Stimulated activated CD8-positive, alpha-beta memory T cell treated with anti-CD3 and anti-CD28 coated beads, Interleukin-12 subunit alpha, Interleukin-12 subunit beta, amount 100 ng/mL, for 24 hours (primary cell): ENCODE results near the gene GUCA1C.

Experiments
- DNase-seq: peaks from one replicate; pipeline ENCODE4 v3.0.0-alpha.2; 2020; ENCODE audit errors: extremely low read depth

GUCA1C gene

DNA sequence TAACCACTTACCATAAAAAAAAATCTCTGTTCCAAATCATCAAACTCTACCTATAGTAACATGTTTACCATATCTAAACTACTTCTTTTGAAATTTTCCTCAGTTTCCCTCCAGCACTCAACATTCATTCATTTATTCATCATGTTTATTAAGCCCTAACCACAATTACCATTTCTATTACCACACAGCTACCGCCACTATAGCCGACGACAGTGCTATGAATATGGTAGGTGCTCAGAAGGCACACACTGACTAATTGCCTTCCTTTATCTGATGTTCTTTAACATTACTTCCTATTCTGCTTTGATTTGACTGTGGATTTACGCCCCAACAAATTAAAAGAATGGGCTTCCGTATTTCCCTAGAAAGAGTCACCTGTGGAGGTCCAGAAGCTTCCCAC, 43.9 kb downstream of the GUCA1C start:
- DNase-seq, result no peak

DNA sequence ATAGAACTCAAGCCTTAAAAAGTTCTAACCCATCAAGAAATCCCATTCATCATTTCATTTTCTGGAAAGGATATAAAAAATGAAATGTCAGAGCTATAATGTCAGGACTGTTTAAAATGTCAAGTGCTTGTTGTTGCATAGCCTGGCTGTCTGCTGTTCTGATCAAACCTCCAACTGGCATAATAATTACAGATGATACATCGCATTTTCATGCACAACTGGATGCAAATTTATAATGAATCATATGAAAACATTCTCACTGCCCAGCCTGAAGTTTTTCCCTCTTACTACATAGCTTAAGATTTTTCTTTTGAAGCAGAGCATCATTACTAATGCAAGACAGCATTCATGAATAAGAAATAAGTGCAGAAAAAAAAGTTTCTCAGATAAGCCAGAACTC, 46.5 kb downstream of the GUCA1C start:
- no peak for DNase-seq

DNA sequence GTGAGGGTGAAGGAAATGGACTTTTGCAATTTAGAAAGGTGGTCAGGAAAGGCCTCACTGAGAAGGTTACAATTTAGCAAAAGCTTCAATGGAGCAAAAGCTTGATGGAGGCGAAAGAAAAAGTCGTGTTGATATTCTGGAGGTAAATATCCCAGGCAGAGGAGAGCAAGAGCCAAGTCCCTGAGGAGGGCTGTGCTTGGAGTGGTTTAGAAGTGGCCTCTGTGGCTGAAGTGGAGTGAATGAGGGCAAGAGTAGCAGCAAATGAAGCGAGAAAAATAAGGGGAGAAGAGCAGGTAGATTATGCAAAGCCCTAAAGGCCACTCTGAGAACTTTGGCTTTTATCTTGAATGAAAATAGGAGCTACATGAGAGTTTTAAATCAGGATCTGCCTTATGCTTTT, 54.1 kb downstream of the GUCA1C start:
- DNase-seq, result no peak

DNA sequence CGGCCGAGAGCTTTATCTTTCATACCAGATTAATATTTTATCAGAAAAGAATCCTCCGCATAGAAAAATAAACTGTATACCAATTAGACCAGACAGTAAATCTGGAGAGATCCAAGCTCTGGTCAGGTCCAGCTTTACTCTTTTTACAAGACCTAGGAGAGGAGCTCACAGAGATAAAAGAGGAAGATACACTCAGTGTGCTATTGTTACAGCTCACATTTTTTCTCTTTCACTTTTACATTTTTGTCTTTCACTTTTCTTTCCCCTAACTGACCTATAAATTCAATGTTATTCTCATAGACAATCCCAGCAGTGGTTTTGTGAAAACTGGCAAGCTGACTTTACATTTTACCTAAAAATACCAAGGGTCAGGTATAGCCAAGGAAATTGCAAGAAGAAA, 55.8 kb downstream of the GUCA1C start:
- no peak for DNase-seq

DNA sequence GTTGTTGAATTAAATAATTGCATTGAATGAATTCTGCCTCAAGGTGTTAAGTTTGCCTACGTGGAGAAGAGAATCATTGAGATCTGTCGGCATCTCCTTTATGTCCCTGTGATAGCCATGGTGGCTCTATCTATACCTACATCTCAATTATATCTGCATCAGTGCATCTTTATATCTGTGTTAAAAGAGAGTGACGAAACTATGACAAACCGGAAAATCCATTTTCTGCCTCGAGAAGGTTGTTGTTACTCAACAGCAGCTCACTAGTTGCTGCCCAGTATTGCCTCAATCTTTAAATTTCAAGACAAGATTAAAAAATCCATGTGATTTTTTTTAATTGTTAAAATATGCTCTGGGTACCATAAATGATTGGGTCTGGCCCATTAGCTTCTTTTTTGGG, 58.7 kb downstream of the GUCA1C start:
- no peak for DNase-seq

DNA sequence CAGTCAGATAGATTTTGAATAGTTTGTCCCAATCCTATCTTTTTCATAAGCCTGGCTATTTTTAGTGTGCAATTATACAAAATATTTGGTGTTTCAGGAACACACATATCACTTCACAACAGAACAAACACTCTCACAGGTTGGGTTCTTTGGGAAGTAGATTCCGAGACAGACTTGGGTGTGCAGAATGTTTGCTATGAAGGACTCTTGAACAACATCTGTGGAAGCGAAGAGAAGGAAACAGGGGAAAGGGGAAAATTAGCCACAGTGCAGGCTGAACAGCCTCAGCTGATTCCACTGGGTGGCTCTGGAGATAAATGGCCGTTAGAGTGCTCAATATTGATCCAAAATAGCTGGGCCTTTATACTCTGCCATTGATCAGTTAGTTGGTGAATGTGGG, 61.8 kb downstream of the GUCA1C start:
- DNase-seq, result no peak

DNA sequence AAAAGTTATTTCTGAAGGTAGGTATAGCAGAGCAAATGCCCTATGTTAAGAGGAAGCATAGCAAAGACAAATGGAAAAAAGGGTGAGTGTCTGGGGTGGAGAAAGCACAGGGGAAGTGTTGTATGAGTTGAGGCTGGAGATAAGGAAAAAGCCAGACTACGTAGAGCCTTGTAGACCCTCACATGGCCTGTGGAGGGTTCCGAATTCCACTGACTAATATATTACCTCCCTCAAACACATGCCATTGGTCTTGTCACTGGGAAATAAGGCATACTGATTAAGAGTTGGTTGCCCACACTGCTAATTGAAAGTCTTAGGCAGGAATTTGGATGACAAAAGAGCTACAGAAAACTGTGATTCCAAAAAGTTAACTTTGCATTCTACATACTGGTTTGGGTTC, 65.9 kb downstream of the GUCA1C start:
- no peak for DNase-seq

DNA sequence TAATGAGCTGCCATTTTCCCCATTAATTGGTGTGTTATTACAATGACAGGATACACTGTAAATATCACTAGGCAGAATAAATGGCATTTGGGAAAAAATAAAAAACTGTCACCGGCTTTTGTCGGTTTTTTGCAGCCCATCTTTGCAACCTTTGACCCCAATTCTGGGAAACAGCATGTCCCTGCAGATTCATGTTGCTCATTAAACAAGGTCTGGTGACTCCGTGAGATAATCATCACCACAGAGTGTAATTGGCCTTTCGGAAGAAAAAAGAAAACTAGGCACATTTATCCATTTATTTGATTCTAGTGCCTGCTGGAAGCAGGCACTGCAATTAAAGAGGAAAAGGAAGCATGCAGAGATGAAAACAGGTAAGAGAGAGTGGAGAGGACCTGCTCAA, 66.6 kb downstream of the GUCA1C start:
- no peak for DNase-seq

DNA sequence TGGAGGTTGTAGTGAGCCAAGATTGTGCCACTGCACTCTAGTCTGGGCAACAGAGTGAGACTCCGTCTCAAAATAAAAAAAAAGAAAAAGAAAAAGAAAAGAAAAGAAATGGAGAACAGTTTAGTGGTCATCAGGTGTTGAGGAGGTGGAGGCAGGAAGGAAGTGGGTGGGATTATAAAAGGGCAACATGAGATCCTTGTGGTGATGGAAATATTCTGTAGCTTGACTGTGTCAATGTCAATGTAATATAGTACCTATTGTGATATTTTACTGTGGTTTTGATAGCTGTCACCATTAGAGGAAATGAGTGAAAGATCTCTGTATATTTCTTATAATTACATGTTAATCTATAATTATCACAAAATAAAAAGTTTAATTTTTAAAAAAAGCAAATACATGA, 70.3 kb downstream of the GUCA1C start:
- DNase-seq, result no peak

DNA sequence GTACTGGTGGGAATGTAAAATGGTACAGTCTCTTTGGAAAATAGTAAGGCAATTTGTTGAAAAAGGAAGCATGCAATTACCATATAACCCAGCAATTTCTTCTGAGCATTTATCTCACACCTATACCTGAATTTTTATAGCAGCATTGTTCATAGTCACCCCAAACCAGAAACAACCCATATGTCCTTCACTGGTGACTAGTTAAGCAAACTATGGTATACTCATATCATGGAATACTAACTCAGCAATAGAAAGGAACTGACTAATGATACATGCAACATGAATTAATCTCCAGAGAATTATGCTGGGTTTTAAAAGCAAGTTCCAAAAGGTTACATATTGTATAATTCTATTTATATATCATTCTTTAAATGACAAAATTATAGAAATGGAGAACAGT, 70.9 kb downstream of the GUCA1C start:
- DNase-seq, result no peak

DNA sequence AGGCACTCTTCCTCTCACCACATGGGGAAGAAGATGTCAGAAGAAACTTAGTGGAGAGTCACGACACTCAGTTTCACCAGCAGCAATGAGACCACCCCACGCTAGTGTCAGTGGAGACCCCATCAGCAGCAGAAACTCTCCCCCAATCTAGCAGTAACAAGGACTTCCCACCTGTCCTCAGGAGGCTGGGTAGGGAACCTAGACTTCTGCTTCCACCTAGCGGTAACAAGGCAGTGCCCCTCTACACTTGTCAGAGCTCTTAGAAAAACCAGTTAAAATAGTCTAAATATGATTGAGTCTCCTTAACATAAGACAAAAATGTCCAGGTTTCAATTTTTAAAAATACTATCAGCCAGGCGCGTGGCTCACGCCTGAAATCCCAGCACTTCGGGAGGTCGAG, 73.8 kb downstream of the GUCA1C start:
- DNase-seq, result no peak

DNA sequence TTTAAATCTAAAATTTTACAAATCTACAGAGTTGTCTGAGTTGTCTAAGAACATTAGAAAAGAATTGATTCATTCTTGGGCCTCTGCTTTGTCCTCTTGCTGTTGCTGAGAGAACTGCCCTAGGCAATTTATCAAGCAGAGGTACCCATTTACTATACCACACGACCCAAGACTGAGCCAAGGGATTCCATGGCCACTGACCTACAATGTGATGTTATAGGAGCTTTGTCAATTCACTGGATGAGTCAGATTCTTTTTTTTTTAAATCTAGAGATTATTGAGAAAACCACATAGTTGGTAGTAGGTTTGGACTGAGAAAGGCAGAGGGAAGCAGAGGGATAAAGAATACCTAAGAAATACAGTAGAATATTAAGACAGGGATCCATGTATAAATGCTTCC, 75.8 kb downstream of the GUCA1C start:
- DNase-seq, result no peak

DNA sequence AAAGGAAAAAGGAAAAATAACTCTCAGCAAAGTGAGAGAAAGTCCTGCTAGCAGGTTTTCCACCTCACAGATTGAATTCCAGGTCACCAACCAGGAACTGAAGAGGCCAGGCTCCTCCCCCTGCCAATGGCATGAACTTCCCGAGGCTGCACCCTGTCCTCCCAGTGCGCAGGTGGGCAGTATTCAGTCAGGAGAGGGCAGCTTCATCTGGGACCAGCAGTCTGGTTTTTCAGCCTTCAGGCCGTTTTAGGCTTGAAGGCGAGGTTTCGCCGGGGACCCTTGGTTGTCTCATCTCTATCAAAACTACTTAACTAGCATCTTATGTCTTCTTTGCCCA, 89.9 kb downstream of the GUCA1C start:
- no peak for DNase-seq

DNA sequence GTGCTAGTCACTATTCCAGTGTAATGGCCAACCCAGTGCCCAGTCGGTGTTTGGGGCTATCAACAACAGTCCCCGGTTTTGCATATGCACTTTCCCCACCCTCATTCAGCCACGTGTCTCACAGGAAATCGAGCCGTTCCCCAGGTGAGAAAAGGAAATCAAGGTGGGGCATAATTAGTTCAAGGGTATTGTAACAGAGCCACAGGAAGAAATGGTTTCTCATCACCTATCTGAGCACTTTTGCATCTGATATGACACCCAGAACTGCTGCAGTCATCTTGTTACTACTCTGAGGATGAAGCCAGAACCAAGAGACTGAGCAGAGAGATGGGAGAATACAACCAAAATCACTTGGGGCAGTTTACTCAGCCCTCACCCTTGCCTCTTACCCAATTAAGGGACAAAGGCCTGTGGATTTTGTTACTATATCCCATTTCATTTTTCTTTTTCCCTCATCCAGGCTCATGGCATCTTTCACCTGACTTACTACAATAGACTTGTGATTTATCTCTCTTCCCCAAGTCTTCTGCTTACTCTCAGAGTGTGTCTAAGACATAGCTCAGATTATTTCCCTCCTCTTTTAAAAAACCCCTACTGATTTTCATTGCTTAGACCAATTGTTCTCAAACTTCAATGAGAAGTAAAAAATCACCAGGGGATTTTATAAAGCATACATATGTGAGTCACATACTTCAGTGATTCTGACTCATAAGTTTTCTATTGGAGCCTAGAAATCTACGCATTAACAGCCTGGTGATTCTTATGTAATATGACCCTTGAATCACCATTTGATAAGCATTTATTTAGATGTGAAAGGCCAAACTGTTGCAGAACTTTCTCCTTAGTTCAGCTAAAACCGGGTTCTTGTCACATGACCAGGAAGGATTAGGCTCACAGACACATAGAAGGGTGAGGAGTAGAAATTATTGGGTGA, 90.5 kb downstream of the GUCA1C start:
- no peak for DNase-seq

DNA sequence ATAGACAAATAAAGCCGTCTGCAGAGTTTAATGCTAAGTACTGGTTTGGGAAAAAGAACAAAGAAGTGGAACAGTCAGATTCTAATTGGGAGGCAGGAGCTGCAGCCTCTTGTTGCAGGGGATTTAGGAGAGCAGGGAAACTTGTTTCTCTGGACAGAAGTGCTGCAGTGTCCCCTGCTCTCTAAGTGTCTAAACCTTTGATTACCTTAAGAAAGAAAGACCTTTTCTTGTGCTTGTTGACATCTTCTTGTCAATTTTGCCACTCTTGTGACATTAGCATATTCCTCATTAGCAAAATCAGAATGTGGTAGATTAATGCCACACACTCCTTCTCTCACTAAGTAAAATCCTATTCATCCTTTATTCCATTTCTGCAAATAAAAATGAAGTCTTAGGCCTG, 92.3 kb downstream of the GUCA1C start:
- no peak for DNase-seq
